ENCODE measurements around the gene FBXL16. TPM values are rescaled to one million over a fixed set of nuclear protein-coding genes. Genes with fewer than 3 reads are reported as not detected.

Gene FBXL16
- total and polyA plus RNA-seq, 2 of the 13 experiments (the other 11 are each of a cell fraction or from before 2014, with no cell fraction given) = 0.22 to 2.0 TPM

DNA sequence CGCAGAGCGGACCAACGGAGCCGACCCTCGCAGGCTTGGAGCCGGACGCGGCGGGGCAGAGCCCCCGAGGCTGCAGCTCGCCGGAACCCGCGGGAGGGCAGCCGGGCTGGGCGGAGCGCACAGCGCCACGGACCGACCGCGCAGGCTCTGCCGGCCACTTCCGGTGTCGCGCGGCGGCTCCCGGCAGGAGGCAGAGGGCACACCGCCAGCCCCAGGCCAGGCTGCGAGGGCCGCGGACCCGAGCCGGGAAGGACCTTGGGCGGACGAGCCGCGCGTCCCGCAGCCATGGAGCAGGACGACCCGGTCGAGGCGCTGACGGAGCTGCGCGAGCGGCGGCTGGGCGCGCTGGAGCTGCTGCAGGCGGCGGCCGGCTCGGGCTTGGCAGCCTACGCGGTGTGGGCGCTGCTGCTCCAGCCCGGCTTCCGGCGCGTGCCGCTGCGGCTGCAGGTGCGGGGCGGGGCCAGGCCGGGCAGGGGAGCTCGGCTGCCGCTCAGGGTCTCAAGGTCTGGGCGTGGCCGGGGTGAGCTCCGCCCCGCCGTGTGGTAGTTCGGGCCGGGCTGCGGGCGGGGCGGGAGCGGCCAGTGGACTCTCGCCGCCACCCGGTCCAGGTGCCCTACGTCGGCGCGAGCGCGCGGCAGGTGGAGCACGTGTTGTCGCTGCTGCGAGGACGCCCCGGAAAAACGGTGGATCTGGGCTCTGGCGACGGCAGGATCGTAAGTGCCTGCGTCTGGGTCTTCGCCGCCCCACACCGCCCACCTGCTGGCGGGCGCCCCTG is 15.6 kb upstream of the FBXL16 start, which contains the start of gene ANTKMT (continued):
- TF ChIP-seq, protein P1, sequence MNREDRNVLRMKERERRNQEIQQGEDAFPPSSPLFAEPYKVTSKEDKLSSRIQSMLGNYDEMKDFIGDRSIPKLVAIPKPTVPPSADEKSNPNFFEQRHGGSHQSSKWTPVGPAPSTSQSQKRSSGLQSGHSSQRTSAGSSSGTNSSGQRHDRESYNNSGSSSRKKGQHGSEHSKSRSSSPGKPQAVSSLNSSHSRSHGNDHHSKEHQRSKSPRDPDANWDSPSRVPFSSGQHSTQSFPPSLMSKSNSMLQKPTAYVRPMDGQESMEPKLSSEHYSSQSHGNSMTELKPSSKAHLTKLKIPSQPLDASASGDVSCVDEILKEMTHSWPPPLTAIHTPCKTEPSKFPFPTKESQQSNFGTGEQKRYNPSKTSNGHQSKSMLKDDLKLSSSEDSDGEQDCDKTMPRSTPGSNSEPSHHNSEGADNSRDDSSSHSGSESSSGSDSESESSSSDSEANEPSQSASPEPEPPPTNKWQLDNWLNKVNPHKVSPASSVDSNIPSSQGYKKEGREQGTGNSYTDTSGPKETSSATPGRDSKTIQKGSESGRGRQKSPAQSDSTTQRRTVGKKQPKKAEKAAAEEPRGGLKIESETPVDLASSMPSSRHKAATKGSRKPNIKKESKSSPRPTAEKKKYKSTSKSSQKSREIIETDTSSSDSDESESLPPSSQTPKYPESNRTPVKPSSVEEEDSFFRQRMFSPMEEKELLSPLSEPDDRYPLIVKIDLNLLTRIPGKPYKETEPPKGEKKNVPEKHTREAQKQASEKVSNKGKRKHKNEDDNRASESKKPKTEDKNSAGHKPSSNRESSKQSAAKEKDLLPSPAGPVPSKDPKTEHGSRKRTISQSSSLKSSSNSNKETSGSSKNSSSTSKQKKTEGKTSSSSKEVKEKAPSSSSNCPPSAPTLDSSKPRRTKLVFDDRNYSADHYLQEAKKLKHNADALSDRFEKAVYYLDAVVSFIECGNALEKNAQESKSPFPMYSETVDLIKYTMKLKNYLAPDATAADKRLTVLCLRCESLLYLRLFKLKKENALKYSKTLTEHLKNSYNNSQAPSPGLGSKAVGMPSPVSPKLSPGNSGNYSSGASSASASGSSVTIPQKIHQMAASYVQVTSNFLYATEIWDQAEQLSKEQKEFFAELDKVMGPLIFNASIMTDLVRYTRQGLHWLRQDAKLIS (CRISPR knock-in tag; IDR thresholded peaks at IDR 0.05) = no peak
- TF ChIP-seq MAFK (conservative IDR thresholded peaks at IDR 0.05 in 1 of 2, IDR thresholded peaks at IDR 0.05 in 1 of 2; ENCODE audit: low read length in 2 of 2) = no peak
- TF ChIP-seq REPIN1 (CRISPR knock-in tag; IDR thresholded peaks at IDR 0.05; ENCODE audit: borderline replicate concordance, low read depth) = no peak
- TF ChIP-seq SRF (IDR thresholded peaks at IDR 0.05; ENCODE audit: low read depth, low read length) = no peak
- TF ChIP-seq, protein P2, sequence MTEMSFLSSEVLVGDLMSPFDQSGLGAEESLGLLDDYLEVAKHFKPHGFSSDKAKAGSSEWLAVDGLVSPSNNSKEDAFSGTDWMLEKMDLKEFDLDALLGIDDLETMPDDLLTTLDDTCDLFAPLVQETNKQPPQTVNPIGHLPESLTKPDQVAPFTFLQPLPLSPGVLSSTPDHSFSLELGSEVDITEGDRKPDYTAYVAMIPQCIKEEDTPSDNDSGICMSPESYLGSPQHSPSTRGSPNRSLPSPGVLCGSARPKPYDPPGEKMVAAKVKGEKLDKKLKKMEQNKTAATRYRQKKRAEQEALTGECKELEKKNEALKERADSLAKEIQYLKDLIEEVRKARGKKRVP (CRISPR knock-in tag; IDR thresholded peaks at IDR 0.05) = no peak
- TF ChIP-seq, protein P3, sequence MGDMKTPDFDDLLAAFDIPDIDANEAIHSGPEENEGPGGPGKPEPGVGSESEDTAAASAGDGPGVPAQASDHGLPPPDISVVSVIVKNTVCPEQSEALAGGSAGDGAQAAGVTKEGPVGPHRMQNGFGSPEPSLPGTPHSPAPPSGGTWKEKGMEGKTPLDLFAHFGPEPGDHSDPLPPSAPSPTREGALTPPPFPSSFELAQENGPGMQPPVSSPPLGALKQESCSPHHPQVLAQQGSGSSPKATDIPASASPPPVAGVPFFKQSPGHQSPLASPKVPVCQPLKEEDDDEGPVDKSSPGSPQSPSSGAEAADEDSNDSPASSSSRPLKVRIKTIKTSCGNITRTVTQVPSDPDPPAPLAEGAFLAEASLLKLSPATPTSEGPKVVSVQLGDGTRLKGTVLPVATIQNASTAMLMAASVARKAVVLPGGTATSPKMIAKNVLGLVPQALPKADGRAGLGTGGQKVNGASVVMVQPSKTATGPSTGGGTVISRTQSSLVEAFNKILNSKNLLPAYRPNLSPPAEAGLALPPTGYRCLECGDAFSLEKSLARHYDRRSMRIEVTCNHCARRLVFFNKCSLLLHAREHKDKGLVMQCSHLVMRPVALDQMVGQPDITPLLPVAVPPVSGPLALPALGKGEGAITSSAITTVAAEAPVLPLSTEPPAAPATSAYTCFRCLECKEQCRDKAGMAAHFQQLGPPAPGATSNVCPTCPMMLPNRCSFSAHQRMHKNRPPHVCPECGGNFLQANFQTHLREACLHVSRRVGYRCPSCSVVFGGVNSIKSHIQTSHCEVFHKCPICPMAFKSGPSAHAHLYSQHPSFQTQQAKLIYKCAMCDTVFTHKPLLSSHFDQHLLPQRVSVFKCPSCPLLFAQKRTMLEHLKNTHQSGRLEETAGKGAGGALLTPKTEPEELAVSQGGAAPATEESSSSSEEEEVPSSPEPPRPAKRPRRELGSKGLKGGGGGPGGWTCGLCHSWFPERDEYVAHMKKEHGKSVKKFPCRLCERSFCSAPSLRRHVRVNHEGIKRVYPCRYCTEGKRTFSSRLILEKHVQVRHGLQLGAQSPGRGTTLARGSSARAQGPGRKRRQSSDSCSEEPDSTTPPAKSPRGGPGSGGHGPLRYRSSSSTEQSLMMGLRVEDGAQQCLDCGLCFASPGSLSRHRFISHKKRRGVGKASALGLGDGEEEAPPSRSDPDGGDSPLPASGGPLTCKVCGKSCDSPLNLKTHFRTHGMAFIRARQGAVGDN (CRISPR knock-in tag; IDR thresholded peaks at IDR 0.05) = peak; percentile 96
- TF ChIP-seq, protein P4, sequence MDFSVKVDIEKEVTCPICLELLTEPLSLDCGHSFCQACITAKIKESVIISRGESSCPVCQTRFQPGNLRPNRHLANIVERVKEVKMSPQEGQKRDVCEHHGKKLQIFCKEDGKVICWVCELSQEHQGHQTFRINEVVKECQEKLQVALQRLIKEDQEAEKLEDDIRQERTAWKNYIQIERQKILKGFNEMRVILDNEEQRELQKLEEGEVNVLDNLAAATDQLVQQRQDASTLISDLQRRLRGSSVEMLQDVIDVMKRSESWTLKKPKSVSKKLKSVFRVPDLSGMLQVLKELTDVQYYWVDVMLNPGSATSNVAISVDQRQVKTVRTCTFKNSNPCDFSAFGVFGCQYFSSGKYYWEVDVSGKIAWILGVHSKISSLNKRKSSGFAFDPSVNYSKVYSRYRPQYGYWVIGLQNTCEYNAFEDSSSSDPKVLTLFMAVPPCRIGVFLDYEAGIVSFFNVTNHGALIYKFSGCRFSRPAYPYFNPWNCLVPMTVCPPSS (IDR thresholded peaks at IDR 0.05) = no peak
- TF ChIP-seq, protein P5, sequence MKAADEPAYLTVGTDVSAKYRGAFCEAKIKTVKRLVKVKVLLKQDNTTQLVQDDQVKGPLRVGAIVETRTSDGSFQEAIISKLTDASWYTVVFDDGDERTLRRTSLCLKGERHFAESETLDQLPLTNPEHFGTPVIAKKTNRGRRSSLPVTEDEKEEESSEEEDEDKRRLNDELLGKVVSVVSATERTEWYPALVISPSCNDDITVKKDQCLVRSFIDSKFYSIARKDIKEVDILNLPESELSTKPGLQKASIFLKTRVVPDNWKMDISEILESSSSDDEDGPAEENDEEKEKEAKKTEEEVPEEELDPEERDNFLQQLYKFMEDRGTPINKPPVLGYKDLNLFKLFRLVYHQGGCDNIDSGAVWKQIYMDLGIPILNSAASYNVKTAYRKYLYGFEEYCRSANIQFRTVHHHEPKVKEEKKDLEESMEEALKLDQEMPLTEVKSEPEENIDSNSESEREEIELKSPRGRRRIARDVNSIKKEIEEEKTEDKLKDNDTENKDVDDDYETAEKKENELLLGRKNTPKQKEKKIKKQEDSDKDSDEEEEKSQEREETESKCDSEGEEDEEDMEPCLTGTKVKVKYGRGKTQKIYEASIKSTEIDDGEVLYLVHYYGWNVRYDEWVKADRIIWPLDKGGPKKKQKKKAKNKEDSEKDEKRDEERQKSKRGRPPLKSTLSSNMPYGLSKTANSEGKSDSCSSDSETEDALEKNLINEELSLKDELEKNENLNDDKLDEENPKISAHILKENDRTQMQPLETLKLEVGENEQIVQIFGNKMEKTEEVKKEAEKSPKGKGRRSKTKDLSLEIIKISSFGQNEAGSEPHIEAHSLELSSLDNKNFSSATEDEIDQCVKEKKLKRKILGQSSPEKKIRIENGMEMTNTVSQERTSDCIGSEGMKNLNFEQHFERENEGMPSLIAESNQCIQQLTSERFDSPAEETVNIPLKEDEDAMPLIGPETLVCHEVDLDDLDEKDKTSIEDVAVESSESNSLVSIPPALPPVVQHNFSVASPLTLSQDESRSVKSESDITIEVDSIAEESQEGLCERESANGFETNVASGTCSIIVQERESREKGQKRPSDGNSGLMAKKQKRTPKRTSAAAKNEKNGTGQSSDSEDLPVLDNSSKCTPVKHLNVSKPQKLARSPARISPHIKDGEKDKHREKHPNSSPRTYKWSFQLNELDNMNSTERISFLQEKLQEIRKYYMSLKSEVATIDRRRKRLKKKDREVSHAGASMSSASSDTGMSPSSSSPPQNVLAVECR (CRISPR knock-in tag; IDR thresholded peaks at IDR 0.05; ENCODE audit: borderline replicate concordance) = peak; percentile 78; the same call in 1 of the 2 replicates
- no peak for TF ChIP-seq ZMYM3 (CRISPR knock-in tag; IDR thresholded peaks at IDR 0.05)
- no peak for TF ChIP-seq ZNF530 (CRISPR knock-in tag; IDR thresholded peaks at IDR 0.05; ENCODE audit: low read depth)
